HCT116 (cell line): ENCODE measurements around the gene PPP3R1. TPM values are rescaled to one million over a fixed set of nuclear protein-coding genes. Genes with fewer than 3 reads are reported as not detected.

ENCODE experiments used
- ATAC-seq: fragments of 200-7000 bp; cut with Tn5 transposase; 2 replicates; pipeline ENCODE4 v1.9.1; 2020; ENCODE audit warnings: mild to moderate bottlenecking, moderate library complexity
- BruUV-seq: library from RNA; stranded (reverse); fragments of 400-500 nt; replicated peaks from 2 replicates; lab custom pipeline; 2021; lab: Mats Ljungman, UMichigan
- CTCF ChIA-PET: fragments of 300-600 bp; sonication (Branson Sonifier 250); formaldehyde crosslinking; loops from one replicate; lab custom pipeline; 2021; ENCODE audit warnings: antibody characterized with exemption; lab: Charles Lee
- POLR2A ChIA-PET: fragments of 300-600, 350-600 bp; sonication (Branson Sonifier 250); formaldehyde crosslinking; loops from one replicate; lab custom pipeline; 2021; ENCODE audit warnings: antibody characterized with exemption; lab: Charles Lee
- RAD21 ChIA-PET, 2 experiments: fragments of 300-600 bp; sonication (Branson Sonifier 250); formaldehyde crosslinking; loops; one replicate each; lab custom pipeline; 2023; ENCODE audit warnings: low total read pairs in 2 of 2; ENCODE audit not compliant: uncharacterized antibody in 2 of 2, unreplicated experiment in 2 of 2, low non-redundant PET in 1 of 2; lab: Charles Lee
- DNase-seq: peaks from one replicate; pipeline ENCODE4 v3.0.0-alpha.2; 2010; ENCODE audit warnings: low read depth, low spot score
- H2AFZ ChIP-seq: fragments of 200-600 bp; shearing (Covaris generic), sonication (generic); 2 replicates; pipeline ENCODE4 v1.6.1; 2017; ENCODE audit warnings: low read depth, mixed run types, mixed read lengths, antibody characterized with exemption, low read length; ENCODE audit not compliant: poor library complexity, severe bottlenecking
- H3K27ac ChIP-seq: 2 replicates; pipeline ENCODE4 v1.5.1; 2012; ENCODE audit warnings: low read depth, low read length
- H3K27me3 ChIP-seq: fragments of 200-600 bp; sonication (generic); 2 replicates; pipeline ENCODE4 v1.6.1; 2016; ENCODE audit warnings: mixed run types, low read length, mixed read lengths; ENCODE audit not compliant: insufficient read depth
- H3K36me3 ChIP-seq, 2 experiments: fragments of 200-500 bp in 1 of 2; fragments of 200-600 bp in 1 of 2; sonication (Bioruptor generic) in 1 of 2; sonication (generic) in 1 of 2; 2 replicates each; pipeline versions ENCODE4 v1.5.1 to v1.6.1; 2014 to 2016; ENCODE audit warnings: low read length in 2 of 2, inconsistent platforms in 1 of 2, mixed read lengths in 1 of 2, mixed run types in 1 of 2; ENCODE audit not compliant: insufficient read depth in 2 of 2, control insufficient read depth in 1 of 2
- H3K4me1 ChIP-seq, 2 experiments: fragments of 200-600 bp in 1 of 2; sonication (generic) in 1 of 2; 2 replicates each; pipeline versions ENCODE4 v1.5.1 to v1.6.1; 2012 to 2017; ENCODE audit warnings: low read length in 2 of 2, inconsistent platforms in 1 of 2, mild to moderate bottlenecking in 1 of 2, mixed read lengths in 1 of 2, mixed run types in 1 of 2, moderate library complexity in 1 of 2; ENCODE audit not compliant: insufficient read depth in 2 of 2, control insufficient read depth in 1 of 2
- H3K4me2 ChIP-seq: fragments of 200-600 bp; sonication (generic); 2 replicates; pipeline ENCODE4 v1.6.1; 2017; ENCODE audit warnings: mixed run types, low read length, mixed read lengths
- H3K4me3 ChIP-seq, 2 experiments: fragments of 200-600 bp in 1 of 2; sonication (generic) in 1 of 2; replicated peaks in 1 of 2; 2 replicates each; pipeline ENCODE4 v1.5.1; 2011 to 2016; ENCODE audit warnings: low read length in 2 of 2, control low read depth in 1 of 2, low read depth in 1 of 2, mild to moderate bottlenecking in 1 of 2, mixed read lengths in 1 of 2, mixed run types in 1 of 2
- H3K79me2 ChIP-seq: fragments of 200-600 bp; sonication (generic); 2 replicates; pipeline ENCODE4 v1.6.1; 2017; ENCODE audit warnings: mild to moderate bottlenecking, mixed run types, low read length, moderate library complexity, mixed read lengths; ENCODE audit not compliant: insufficient read depth
- H3K9ac ChIP-seq: fragments of 200-600 bp; sonication (generic); 2 replicates; pipeline ENCODE4 v1.6.1; 2016; ENCODE audit warnings: low read length, mixed read lengths
- H3K9me2 ChIP-seq: fragments of 200-600 bp; sonication (generic), shearing (Covaris generic); 2 replicates; pipeline ENCODE4 v1.6.1; 2017; ENCODE audit warnings: mixed run types, mild to moderate bottlenecking, moderate library complexity; ENCODE audit not compliant: insufficient read depth
- H3K9me3 ChIP-seq, 2 experiments: fragments of 200-500 bp in 1 of 2; fragments of 200-600 bp in 1 of 2; sonication (Bioruptor generic) in 1 of 2; sonication (generic) in 1 of 2; 2 replicates each; pipeline ENCODE4 v1.6.1; 2014 to 2017; ENCODE audit warnings: low read length in 2 of 2, mixed read lengths in 2 of 2, inconsistent platforms in 1 of 2, low read depth in 1 of 2, mild to moderate bottlenecking in 1 of 2, mixed run types in 1 of 2, moderate library complexity in 1 of 2; ENCODE audit not compliant: control insufficient read depth in 1 of 2, insufficient read depth in 1 of 2
- H4K20me1 ChIP-seq: fragments of 200-600 bp; sonication (generic), shearing (Covaris generic); 2 replicates; pipeline ENCODE4 v1.6.1; 2017; ENCODE audit warnings: mixed run types, mild to moderate bottlenecking, moderate library complexity; ENCODE audit not compliant: insufficient read depth
- FOSL1 ChIP-seq: IDR thresholded peaks from 2 replicates; pipeline ENCODE4 v1.6.1; 2012; ENCODE audit warnings: low read depth
- intact Hi-C: fragments of 100-400 bp; cut with micrococcal nuclease; formaldehyde crosslinking; loops from 2 replicates; pipeline ENCODE4 v1.10.0; 2022
- total RNA-seq: library from RNA; stranded (reverse); gene quantifications from one replicate; pipeline ENCODE4 v1.2.1, GENCODE V29; 2021; ENCODE audit not compliant: unreplicated experiment
- TF ChIP-seq, protein P1 (sequence below): IDR thresholded peaks from 2 replicates; pipeline ENCODE4 v1.6.1; 2012; ENCODE audit warnings: low read depth
- TF ChIP-seq, protein P2 (sequence below): IDR thresholded peaks from 2 replicates; pipeline ENCODE4 v1.6.1; 2012

PPP3R1 gene
- total RNA-seq, 1 experiment from 2014 or later, result 69.9 TPM

DNA sequence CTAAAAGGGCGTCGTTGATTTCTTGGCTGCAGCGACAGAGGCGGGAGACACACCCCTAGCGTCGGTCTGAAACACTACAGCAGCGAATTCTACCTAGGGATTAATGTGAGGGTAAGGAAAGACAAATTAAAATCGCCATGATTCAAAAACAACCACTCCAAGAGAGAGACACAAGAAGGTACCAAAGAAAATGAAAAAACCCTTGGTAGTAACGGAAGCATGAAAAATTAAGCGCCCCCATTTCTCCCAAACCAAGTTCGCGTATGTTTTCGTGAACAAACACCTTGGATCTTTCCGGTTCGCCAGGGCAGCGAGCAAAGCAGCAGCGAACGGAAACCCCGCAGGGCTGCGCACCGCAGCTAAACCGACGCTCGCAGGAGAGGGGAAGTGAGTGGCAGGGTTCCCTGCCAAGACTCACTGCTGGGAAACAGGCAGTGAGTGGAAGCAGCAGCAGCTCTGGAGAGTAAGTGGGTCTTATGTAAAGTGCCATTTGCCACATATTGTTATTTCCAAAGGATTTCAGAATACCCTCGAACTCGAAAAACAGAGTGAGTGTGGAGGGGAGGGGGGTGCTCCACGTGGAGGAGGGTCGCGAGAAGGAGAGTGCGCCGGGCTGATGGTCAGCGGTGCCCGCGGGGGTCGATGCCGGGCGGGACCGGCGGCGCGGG, 1.0 kb downstream of the PPP3R1 start (continued):
- TF ChIP-seq, protein P1, sequence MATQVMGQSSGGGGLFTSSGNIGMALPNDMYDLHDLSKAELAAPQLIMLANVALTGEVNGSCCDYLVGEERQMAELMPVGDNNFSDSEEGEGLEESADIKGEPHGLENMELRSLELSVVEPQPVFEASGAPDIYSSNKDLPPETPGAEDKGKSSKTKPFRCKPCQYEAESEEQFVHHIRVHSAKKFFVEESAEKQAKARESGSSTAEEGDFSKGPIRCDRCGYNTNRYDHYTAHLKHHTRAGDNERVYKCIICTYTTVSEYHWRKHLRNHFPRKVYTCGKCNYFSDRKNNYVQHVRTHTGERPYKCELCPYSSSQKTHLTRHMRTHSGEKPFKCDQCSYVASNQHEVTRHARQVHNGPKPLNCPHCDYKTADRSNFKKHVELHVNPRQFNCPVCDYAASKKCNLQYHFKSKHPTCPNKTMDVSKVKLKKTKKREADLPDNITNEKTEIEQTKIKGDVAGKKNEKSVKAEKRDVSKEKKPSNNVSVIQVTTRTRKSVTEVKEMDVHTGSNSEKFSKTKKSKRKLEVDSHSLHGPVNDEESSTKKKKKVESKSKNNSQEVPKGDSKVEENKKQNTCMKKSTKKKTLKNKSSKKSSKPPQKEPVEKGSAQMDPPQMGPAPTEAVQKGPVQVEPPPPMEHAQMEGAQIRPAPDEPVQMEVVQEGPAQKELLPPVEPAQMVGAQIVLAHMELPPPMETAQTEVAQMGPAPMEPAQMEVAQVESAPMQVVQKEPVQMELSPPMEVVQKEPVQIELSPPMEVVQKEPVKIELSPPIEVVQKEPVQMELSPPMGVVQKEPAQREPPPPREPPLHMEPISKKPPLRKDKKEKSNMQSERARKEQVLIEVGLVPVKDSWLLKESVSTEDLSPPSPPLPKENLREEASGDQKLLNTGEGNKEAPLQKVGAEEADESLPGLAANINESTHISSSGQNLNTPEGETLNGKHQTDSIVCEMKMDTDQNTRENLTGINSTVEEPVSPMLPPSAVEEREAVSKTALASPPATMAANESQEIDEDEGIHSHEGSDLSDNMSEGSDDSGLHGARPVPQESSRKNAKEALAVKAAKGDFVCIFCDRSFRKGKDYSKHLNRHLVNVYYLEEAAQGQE, result no peak
- TF ChIP-seq, protein P2, sequence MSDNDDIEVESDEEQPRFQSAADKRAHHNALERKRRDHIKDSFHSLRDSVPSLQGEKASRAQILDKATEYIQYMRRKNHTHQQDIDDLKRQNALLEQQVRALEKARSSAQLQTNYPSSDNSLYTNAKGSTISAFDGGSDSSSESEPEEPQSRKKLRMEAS, result no peak

DNA sequence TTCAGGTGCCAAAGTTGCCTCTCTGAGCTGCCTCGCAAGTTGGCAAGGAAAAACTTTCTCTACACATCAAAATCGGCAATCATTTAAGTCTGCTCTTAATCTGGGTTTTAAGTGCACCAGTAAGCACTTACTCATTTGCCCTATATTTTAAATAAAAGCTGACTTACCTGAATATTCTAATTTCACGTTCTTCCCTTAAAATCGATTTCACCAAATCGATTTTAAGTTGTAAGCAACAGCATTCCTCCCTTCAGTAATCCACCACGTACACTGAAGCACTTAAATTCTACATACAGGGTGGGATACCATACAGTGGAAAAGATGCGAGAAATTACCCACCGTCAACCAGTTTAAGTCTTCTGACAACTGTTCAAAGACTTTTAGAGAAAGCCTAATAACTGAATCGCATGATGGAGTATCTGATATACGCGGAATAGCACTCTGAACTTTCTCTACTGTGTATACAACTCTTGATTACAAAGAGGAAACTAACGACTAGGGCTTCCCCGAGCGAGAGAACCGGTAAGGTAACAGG, 1.6 kb downstream of the PPP3R1 start:
- Histone ChIP-seq H4K20me1 (peaks cover 43% of the 10 kb centered on the region; the same call in 1 of the 2 replicates), H3K4me2 (peak overlapping the region; percentile 79), H3K9ac (peak overlapping the region; percentile 92), H2AFZ (no peak overlapping the region), H3K4me1 (peaks cover 7 to 18% of the 10 kb centered on the region in 2 experiments; a peak in 3 of 4 replicates), H3K27me3 (no peaks in the 10 kb centered on the region), H3K4me3 (peak overlapping the region; percentile 63 to 92), H3K27ac (peak overlapping the region; percentile 83; the same call in 1 of the 2 replicates), H3K36me3 (no peaks in the 10 kb centered on the region), H3K9me2 (no peaks in the 10 kb centered on the region), H3K79me2 (peaks cover 59% of the 10 kb centered on the region)
- TSS peak; percentile 40 for BruUV-seq
- ATAC-seq (no peak), DNase-seq (no peak)
- RAD21 ChIA-PET, result no interaction called here
- CTCF ChIA-PET, result interaction anchor here (0.9 kb wide), 1 partner anchor 41 kb away, joined by 3 read pairs; no protein-coding TSS in a partner anchor
- TF ChIP-seq, protein P1, result no peak
- TF ChIP-seq FOSL1, result no peak
- TF ChIP-seq, all 23 proteins: peak for 0
- H3K9me3 ChIP-seq, result no peaks in the 10 kb centered on the region
- intact Hi-C loops, result no loop called here
- POLR2A ChIA-PET, result no interaction called here
